Spleen (tissue), 7 donors: ENCODE measurements around the gene CCDC148.

Experiments used
- CTCF ChIP-seq, 11 experiments: fragments of 200-600 bp in 7 of 11; fragments of 450-650 bp in 4 of 11; sonication (generic) in 4 of 11; IDR thresholded peaks in 8 of 11; conservative IDR thresholded peaks in 3 of 11; 1 replicate in 7 of 11; 2 replicates in 4 of 11; pipeline versions ENCODE4 v1.4.0 to v1.8.0; 2016 to 2021; ENCODE audit warnings: antibody characterized with exemption in 11 of 11, inconsistent platforms in 4 of 11, mild to moderate bottlenecking in 1 of 11
- POLR2A ChIP-seq, 3 donors: fragments of 450-650 bp; IDR thresholded peaks; one replicate each; pipeline ENCODE4 v1.5.1; 2017; ENCODE audit warnings: antibody characterized with exemption in 3 of 3, mild to moderate bottlenecking in 1 of 3
- donor health status: DM: no; HTN: no; CAD: no; lungs with moderate emphysema.
- donor health status: DM: no; HTN: no; CAD: no.
- donor health status: DM: no; HTN: no; CAD: no.

- TF ChIP-seq CTCF (IDR thresholded peaks at IDR 0.05 in 8 of 11, conservative IDR thresholded peaks at IDR 0.05 in 3 of 11), result no peak
- no peak for TF ChIP-seq POLR2A (IDR thresholded peaks at IDR 0.05)
Observed at GRCh38 chr2:158138255-158138654, 318.3 kb downstream of the CCDC148 start.
